ENCODE results near the gene KDM4E. TPM values are rescaled to one million over a fixed set of nuclear protein-coding genes. Genes with fewer than 3 reads are reported as not detected.

Gene KDM4E
- total and polyA plus RNA-seq, 10 of the 15 experiments (the other 5 are each of a cell fraction or from before 2014, with no cell fraction given), result not detected

DNA sequence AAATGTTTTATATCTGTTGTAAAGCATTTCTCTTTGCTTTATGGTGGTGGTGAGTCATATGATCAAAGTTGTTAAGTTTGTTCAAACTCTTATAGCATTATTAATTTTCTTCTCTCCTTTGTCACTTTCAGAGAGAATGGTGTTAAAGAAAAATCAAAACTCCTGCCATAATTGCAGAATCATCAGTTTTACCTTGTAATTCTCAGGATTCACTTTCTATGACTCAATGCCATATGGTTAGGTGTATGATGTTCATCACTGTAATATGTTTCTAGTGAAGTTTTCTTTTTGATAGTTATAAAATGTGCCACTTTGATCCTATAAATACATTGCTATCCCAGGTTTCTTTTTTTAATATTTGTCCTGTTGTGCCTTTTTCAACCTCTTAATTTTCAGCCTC is 13.7 kb upstream of the KDM4E start:
- no peak for FAIRE-seq
- in situ Hi-C loops (cut with MboI), result no loop called here

More for the DNA sequence above, 13.7 kb upstream of the KDM4E start:
- RAD21 ChIA-PET (ENCODE audit: unreplicated experiment), result no interaction called here
- Histone ChIP-seq H3K27me3 (replicated peaks in 1 of 2; ENCODE audit: control insufficient read depth in 2 of 2, insufficient read depth in 2 of 2, low read length in 1 of 2) (peaks cover 0 to 2% of the 10 kb centered on the region in 2 experiments; a peak in 3 of 4 replicates), H3K4me2 (ENCODE audit: control insufficient read depth, insufficient read depth) (no peak overlapping the region), H4K20me1 (ENCODE audit: control insufficient read depth, insufficient read depth) (no peaks in the 10 kb centered on the region), H3K4me3 (no peak overlapping the region), H3K9ac (ENCODE audit: control insufficient read depth, insufficient read depth, low read length) (no peak overlapping the region), H3K4me1 (ENCODE audit: control insufficient read depth, insufficient read depth, low read length) (no peaks in the 10 kb centered on the region), H3K9me3 (replicated peaks; ENCODE audit: control insufficient read depth, insufficient read depth, low read length) (no peaks in the 10 kb centered on the region), H3K79me2 (ENCODE audit: control insufficient read depth, insufficient read depth, low read length) (no peaks in the 10 kb centered on the region), H3K27ac (ENCODE audit: control insufficient read depth, insufficient read depth) (no peak overlapping the region), H2AFZ (ENCODE audit: control insufficient read depth, low read depth, low read length) (no peak overlapping the region), H3K36me3 (ENCODE audit: control insufficient read depth in 2 of 2, insufficient read depth in 2 of 2, low read length in 1 of 2) (no peaks in the 10 kb centered on the region)
- DNase-seq (ENCODE audit: low read depth, low spot score), result no peak
- ATAC-seq, result no peak
- POLR2A ChIA-PET, result no interaction called here
- no TSS peak for BruUV-seq (replicated peaks)
- SMC1A ChIA-PET (ENCODE audit: uncharacterized antibody, unreplicated experiment), result no interaction called here
- intact Hi-C loops (cut with micrococcal nuclease; ENCODE audit: unreplicated experiment), result no loop called here
- CTCF ChIA-PET, result no interaction called here
- TF ChIP-seq ZNF217 (IDR thresholded peaks at IDR 0.05) (no peak), GABPA (IDR thresholded peaks at IDR 0.05; ENCODE audit: low read depth) (no peak), MTA2 (IDR thresholded peaks at IDR 0.05; ENCODE audit: low read depth) (no peak), FOXM1 (IDR thresholded peaks at IDR 0.05; ENCODE audit: low read depth, low read length) (no peak), POLR2AphosphoS5 (IDR thresholded peaks at IDR 0.05; ENCODE audit: low read length) (no peak), LARP7 (IDR thresholded peaks at IDR 0.05) (no peak), MYC (IDR thresholded peaks at IDR 0.05; ENCODE audit: insufficient read depth, insufficient read length, insufficient replicate concordance, low read length, severe bottlenecking) (no peak), E2F4 (IDR thresholded peaks at IDR 0.05; ENCODE audit: low read depth, low read length) (no peak), ETV6 (conservative IDR thresholded peaks at IDR 0.05 in 1 of 2, IDR thresholded peaks at IDR 0.05 in 1 of 2; ENCODE audit: borderline replicate concordance in 1 of 2, low read depth in 1 of 2) (no peak), HCFC1 (IDR thresholded peaks at IDR 0.05; ENCODE audit: low read length) (no peak), RBBP5 (conservative IDR thresholded peaks at IDR 0.05) (no peak), ZZZ3 (IDR thresholded peaks at IDR 0.05; ENCODE audit: control insufficient read depth, insufficient read length, low read depth) (no peak), ZNF622 (IDR thresholded peaks at IDR 0.05) (no peak)
- TF ChIP-seq, protein P1, sequence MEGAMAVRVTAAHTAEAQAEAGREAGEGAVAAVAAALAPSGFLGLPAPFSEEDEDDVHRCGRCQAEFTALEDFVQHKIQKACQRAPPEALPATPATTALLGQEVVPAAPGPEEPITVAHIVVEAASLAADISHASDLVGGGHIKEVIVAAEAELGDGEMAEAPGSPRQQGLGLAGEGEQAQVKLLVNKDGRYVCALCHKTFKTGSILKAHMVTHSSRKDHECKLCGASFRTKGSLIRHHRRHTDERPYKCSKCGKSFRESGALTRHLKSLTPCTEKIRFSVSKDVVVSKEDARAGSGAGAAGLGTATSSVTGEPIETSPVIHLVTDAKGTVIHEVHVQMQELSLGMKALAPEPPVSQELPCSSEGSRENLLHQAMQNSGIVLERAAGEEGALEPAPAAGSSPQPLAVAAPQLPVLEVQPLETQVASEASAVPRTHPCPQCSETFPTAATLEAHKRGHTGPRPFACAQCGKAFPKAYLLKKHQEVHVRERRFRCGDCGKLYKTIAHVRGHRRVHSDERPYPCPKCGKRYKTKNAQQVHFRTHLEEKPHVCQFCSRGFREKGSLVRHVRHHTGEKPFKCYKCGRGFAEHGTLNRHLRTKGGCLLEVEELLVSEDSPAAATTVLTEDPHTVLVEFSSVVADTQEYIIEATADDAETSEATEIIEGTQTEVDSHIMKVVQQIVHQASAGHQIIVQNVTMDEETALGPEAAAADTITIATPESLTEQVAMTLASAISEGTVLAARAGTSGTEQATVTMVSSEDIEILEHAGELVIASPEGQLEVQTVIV (IDR thresholded peaks at IDR 0.05; ENCODE audit: borderline replicate concordance, partially characterized antibody), result no peak
- TF ChIP-seq, protein P2, sequence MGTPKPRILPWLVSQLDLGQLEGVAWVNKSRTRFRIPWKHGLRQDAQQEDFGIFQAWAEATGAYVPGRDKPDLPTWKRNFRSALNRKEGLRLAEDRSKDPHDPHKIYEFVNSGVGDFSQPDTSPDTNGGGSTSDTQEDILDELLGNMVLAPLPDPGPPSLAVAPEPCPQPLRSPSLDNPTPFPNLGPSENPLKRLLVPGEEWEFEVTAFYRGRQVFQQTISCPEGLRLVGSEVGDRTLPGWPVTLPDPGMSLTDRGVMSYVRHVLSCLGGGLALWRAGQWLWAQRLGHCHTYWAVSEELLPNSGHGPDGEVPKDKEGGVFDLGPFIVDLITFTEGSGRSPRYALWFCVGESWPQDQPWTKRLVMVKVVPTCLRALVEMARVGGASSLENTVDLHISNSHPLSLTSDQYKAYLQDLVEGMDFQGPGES (IDR thresholded peaks at IDR 0.05), result no peak

Measured in GM12878 (cell line).